GM19351 (cell line): ENCODE data around the gene LIAS.
A peak's percentile ranks its signal among the peaks of the same experiment; 100 is the strongest.

ENCODE experiments used
- ATAC-seq: cut with Tn5 transposase; IDR thresholded peaks from one replicate; pipeline ENCODE4 v1.9.1; 2021; ENCODE audit warnings: mild to moderate bottlenecking, moderate library complexity; ENCODE audit not compliant: unreplicated experiment

The LIAS gene

GRCh38 chr4:39527296-39528060 is 68.6 kb downstream of the LIAS start, which contains the start of gene UGDH:
Gene UGDH (minus strand): TSS chr4:39527439. CDS start chr4:39521512, 5,927 bp downstream.
- ATAC-seq = peak; percentile 95

- no peak for ATAC-seq
Observed at GRCh38 chr4:39528061-39528465, 69.2 kb downstream of the LIAS start.
